ENCODE measurements around the gene C10orf105. TPM values are rescaled to one million over a fixed set of nuclear protein-coding genes. Genes with fewer than 3 reads are reported as not detected.

C10orf105 gene
- total and polyA plus RNA-seq, 5 experiments from 2014 or later = 0.10 to 0.25 (median 0.21) TPM; not detected in 2

DNA sequence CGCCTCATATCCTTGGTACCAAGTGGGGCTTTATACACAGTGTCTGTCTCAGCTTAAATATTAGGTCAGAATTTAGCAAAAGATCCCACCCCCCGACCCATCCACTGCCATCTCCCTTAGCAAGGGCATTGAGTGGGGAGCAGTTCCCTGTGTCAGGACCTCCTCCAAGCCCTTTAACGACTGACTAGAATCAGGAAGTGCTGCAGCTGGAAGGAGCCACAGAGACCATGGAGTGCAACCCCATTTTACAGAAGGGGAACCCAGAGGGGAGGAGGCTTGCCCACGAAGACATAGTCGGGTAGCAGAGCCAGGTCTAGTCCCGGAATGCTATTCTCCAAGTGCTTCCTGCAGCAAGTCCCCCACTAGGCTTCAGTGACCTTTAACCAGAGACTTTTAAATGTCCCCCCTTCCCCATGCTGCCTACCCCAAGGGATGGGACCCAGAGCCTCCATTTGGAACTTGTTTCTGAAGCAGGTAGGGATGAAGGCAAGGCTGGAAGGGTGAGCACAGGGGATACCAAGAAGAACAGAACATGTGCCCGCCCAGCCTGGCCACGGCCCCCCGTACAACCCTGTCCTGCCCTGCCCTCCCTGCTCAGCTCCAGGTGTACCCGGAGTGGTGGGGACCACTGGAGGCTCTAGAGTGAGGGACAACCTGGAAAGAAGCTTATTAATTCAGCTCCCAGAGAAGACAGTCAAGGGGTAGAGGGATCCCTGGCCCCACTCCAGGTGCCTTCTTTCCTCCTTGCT is 41.3 kb downstream of the C10orf105 start:
- POLR2A ChIA-PET = no interaction called here
- peaks cover 0 to 8% (median 1%) of the 10 kb centered on the region in 4 donors for H3K4me1 Mint-ChIP-seq
- peaks cover 0 to 3% (median 0%) of the 10 kb centered on the region in 5 donors for H3K27me3 Mint-ChIP-seq
- DNase-seq (no peak), ATAC-seq (no peak)
- no peak overlapping the region for H3K4me3 Mint-ChIP-seq
- H3K9me3 Mint-ChIP-seq = no peaks in the 10 kb centered on the region
- H3K27ac Mint-ChIP-seq = peak overlapping the region in 2 of 10 donors; percentile 47 to 53
- no peaks in the 10 kb centered on the region for H3K36me3 Mint-ChIP-seq

DNA sequence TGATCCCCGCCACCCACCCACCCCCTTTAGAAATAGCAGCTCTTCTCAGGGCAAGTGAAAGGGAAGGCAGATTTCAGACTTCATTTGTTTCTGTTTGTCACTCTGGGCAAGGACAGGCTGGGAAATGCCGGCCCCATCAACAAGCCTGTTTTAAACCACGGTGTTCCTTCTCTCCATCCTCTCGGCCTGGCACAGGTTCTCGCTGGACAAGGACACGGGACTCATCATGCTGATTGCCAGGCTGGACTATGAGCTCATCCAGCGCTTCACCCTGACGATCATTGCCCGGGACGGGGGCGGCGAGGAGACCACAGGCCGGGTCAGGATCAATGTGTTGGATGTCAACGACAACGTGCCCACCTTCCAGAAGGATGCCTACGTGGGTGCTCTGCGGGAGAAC is 42.3 kb downstream of the C10orf105 start:
- peak overlapping the region in 1 of 10 donors; percentile 53 for H3K27ac Mint-ChIP-seq
- H3K4me1 Mint-ChIP-seq = peaks cover 0 to 4% (median 1%) of the 10 kb centered on the region in 4 donors
- H3K27me3 Mint-ChIP-seq = peaks cover 0 to 3% (median 0%) of the 10 kb centered on the region in 5 donors
- H3K4me3 Mint-ChIP-seq = no peak overlapping the region
- no peaks in the 10 kb centered on the region for H3K9me3 Mint-ChIP-seq
- POLR2A ChIA-PET = interaction anchor here (0.6 kb wide), 1 partner anchor 97 kb away, joined by 4 read pairs; no protein-coding TSS in a partner anchor
- DNase-seq = no peak
- H3K36me3 Mint-ChIP-seq = no peaks in the 10 kb centered on the region
- no peak for ATAC-seq

DNA sequence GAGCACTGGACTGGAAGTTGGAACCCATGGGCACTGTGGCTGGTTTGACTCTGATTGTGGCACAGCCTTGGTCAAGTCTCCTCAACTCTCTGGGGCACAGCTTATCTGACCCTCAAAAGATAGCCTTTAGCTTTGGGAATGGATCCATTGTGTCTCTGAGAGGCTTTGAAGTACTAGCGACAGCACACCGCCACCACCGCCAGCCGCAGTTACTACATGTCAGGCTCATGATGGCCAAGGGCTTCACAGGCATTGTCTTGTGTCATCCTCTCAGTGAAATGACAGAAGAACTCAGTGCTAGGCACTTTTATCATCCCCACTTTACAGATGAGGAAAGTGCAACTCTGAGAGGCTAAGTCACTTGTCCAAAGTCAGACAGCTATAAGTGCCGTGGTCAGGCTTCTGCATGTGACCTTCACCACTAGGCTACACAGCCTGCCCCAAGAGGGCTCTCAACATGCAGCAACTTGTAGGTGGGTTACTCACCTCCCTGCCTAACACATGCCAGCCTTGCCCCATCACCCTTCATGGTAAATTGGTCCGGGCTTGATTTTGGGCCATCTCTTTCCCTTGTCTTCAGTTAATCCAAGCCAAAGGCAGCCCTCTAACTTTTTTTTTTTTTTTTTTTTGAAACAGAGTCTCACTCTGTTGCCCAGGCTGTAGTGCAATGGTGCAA is 44.1 kb downstream of the C10orf105 start:
- Mint-ChIP-seq H3K4me1 (peaks cover 0 to 2% (median 1%) of the 10 kb centered on the region in 4 donors), H3K27ac (no peak overlapping the region), H3K4me3 (no peak overlapping the region), H3K27me3 (peaks cover 0 to 3% (median 0%) of the 10 kb centered on the region in 5 donors), H3K9me3 (no peaks in the 10 kb centered on the region), H3K36me3 (no peaks in the 10 kb centered on the region)
- DNase-seq = no peak
- ATAC-seq = no peak
- POLR2A ChIA-PET = no interaction called here

DNA sequence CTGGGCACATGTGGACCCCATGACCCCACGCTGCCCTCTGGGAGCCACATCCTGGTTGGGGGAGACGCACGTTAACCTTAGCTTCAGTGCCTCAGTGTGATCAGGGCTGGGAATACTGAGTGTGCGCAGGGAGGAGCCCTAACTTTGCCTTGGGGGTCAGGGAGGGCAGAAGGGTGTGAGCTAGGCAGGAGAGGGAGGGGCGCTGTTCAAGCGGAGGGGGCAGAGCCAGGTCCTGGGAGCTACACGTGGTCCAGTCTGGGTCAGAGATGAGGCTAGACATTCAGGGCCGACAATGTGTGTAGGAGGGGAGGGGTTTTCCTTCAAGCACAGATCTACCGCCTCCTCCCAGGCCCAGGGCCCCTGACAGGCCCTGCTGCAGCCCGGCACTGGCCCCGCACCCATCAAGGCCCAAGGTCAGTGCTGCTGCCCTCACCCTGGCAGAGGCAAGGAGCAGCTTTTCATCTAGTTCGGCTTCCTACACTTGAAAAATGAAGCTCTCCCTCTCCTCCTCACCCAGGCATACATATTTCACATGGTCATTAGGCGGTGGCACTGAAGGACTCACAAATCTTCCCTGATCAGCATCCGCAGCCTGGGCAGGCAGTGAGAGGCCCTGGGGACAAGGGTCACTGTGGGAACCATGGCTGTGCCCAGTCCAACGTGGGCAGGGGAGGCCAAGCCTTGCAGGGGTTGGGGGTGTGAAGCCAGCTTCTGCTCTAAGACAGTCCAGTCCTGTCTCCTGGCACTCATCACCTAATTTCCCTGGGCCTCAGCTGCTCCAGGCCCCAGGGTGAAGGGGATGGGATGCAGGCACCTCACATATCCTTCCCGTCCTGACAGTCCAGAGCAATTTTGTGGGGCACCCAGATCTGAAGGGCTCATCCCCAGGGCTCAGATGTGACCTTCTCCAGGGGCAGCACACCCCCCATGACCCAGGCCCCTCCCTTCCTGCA is 47.3 kb downstream of the C10orf105 start:
- POLR2A ChIA-PET = no interaction called here
- DNase-seq (no peak), ATAC-seq (no peak)
- Mint-ChIP-seq H3K9me3 (no peaks in the 10 kb centered on the region), H3K36me3 (no peaks in the 10 kb centered on the region), H3K4me3 (no peak overlapping the region), H3K27ac (peak overlapping the region in 3 of 10 donors; percentile 25 to 63 (median 59)), H3K27me3 (peaks cover 0 to 2% (median 0%) of the 10 kb centered on the region in 5 donors), H3K4me1 (peaks cover 7 to 13% (median 8%) of the 10 kb centered on the region in 4 donors)

DNA sequence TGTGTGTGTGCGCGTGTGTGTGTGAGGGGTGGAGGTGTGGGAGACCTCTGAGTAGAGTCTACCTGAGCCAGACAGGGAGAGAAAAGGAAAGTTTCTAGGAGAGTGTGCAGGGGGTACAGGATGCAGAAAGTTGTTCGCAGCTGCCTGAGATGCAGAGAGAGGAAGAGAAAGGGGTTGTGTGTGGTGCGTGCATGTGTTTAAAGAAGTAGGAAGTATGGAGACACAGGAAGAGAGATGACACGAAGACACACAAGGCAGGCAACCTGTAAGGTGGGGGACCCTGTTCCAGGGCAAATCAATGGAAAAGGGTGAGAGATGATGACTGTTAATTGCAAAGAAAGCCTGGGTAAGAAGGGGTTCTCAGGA is 52.2 kb downstream of the C10orf105 start:
- POLR2A ChIA-PET = interaction anchor here (0.7 to 1.6 kb wide), 4 partner anchors 31 to 183 kb away, joined by 3 to 5 read pairs (median 4); partner anchors contain the start of gene VSIR
- Mint-ChIP-seq H3K9me3 (no peaks in the 10 kb centered on the region), H3K4me3 (peak overlapping the region in 9 of 10 donors; percentile 0 to 50 (median 31)), H3K27ac (peak overlapping the region; percentile 33 to 91 (median 78)), H3K36me3 (no peaks in the 10 kb centered on the region), H3K27me3 (peaks cover 0 to 3% (median 0%) of the 10 kb centered on the region in 5 donors), H3K4me1 (peaks cover 14 to 38% (median 28%) of the 10 kb centered on the region in 4 donors)
- ATAC-seq (peak; percentile 73 to 78), DNase-seq (peak in 2 of 10 donors; percentile 22 to 38)

DNA sequence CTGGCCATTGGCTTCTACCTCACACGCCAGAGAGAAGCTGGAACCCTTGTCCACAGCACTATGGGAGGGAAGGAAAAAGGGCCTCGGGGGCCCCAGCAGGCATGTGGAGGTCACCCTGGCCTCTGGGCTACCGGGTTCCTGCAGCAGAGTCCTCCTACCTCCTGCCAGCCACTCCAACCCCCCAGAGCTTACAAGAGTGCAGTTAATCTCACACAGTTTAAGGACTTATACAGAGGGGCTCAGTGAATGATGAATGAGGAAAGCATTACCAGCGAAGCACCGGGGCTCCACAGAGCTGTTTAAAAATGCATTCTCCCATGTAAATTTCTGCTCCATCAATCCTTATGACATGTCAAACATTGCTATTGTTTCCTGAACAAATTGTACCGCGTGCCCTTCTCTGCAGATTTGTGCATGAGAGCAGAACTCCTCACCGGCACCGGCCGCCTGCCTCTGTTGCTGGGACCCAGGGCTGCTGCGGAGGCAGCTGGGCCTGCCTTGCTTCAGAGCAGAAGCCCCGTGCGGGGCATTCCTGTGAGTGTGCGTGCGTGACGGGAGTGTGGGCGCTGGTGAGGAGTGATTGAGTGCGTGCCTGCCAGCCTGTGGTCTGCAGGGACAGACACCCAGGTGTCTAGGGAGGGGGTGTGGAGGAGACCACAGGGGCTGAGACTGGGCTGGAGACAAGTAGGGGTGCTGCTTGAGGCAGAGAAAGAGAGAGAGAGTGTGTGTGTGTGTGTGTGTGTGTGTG is 52.8 kb downstream of the C10orf105 start:
- DNase-seq (peak in 5 of 10 donors; percentile 2 to 33 (median 8)), ATAC-seq (peak in 1 of 2 donors; percentile 65)
- peak overlapping the region in 9 of 10 donors; percentile 11 to 91 (median 78) for H3K27ac Mint-ChIP-seq
- H3K9me3 Mint-ChIP-seq = no peaks in the 10 kb centered on the region
- H3K36me3 Mint-ChIP-seq = no peaks in the 10 kb centered on the region
- H3K4me1 Mint-ChIP-seq = peaks cover 14 to 38% (median 28%) of the 10 kb centered on the region in 4 donors
- POLR2A ChIA-PET = interaction anchor here (0.7 to 1.6 kb wide), 4 partner anchors 31 to 184 kb away, joined by 3 to 5 read pairs (median 4); partner anchors contain the start of gene VSIR
- peaks cover 0 to 3% (median 0%) of the 10 kb centered on the region in 5 donors for H3K27me3 Mint-ChIP-seq
- H3K4me3 Mint-ChIP-seq = peak overlapping the region in 7 of 10 donors; percentile 1 to 50 (median 40)

DNA sequence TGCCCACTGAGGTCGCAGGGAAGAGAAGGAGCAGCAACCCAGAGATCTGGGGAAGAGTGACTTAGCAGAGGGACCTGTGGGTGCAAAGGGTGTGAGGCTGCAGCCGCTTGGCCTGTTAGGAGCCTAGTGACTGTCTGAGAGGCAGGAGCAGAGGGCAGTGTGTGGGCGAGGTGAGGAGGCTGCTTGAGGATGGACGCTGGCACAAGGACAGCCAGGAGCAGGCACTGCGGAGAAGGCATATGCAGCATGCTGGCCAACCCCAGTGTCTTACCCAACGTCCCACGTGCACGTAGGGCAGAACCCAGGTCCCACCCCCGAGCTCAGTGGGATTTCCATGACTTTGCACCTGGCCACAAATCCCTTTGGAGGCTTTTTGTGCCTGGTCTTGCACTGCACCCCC is 54.1 kb downstream of the C10orf105 start:
- DNase-seq (no peak), ATAC-seq (no peak)
- peak overlapping the region in 2 of 10 donors; percentile 27 to 76 for H3K27ac Mint-ChIP-seq
- H3K27me3 Mint-ChIP-seq = peaks cover 0 to 3% (median 0%) of the 10 kb centered on the region in 5 donors
- no peaks in the 10 kb centered on the region for H3K36me3 Mint-ChIP-seq
- peaks cover 14 to 38% (median 28%) of the 10 kb centered on the region in 4 donors for H3K4me1 Mint-ChIP-seq
- H3K9me3 Mint-ChIP-seq = no peaks in the 10 kb centered on the region
- POLR2A ChIA-PET = no interaction called here
- H3K4me3 Mint-ChIP-seq = no peak overlapping the region

DNA sequence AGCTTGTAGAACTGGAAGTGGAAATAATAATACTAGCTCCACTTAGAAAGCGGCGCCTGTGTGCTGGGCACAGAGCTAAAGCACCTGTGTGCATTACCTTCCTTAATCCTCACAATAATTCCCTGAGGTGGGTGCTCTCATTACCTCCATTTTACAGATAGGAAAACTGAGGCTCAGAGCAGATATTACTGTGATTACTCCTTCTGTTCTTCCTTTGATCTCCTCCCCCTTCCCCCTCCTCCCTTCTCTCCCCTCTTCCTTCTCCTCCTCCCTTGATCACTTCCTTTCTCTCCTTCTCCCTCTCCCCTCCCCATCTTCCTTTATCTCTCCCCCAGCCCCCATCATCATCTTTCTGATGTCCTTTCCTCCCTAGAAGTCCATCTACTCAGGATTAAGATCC is 55.0 kb downstream of the C10orf105 start:
- Mint-ChIP-seq H3K9me3 (no peaks in the 10 kb centered on the region), H3K27ac (peak overlapping the region in 1 of 10 donors; percentile 2), H3K27me3 (peaks cover 0 to 3% (median 0%) of the 10 kb centered on the region in 5 donors), H3K36me3 (no peaks in the 10 kb centered on the region), H3K4me3 (no peak overlapping the region), H3K4me1 (peaks cover 14 to 38% (median 28%) of the 10 kb centered on the region in 4 donors)
- POLR2A ChIA-PET = interaction anchor here (0.6 to 1.4 kb wide), 2 partner anchors 103 to 148 kb away, joined by 3 to 4 read pairs; no protein-coding TSS in a partner anchor
- no peak for DNase-seq
- ATAC-seq = no peak

DNA sequence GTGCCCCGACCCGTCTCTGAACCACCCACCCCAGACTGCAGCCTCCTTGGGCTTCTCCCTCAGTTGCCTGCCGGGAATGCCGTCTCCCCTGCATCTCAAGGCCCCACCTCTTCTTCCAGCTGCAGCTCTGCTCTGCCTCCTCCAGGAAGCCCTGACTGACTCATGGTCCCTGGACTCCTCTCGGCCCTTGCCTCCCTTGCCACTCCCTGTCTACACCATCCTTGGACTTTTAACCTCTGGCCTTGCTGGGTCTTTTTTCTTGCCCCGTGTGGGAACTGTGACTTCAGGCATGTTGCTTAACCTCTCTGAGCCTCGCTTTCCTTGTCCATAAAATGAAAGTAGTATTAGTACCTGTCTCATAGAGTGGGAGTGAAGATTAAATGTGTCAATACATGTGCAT is 56.3 kb downstream of the C10orf105 start:
- ATAC-seq (no peak), DNase-seq (no peak)
- Mint-ChIP-seq H3K27me3 (peaks cover 0 to 3% (median 0%) of the 10 kb centered on the region in 5 donors), H3K27ac (peak overlapping the region in 1 of 10 donors; percentile 85), H3K9me3 (no peaks in the 10 kb centered on the region), H3K4me1 (peaks cover 14 to 32% (median 26%) of the 10 kb centered on the region in 4 donors), H3K4me3 (no peak overlapping the region), H3K36me3 (no peaks in the 10 kb centered on the region)
- POLR2A ChIA-PET = interaction anchor here (0.7 kb wide), 1 partner anchor 280 kb away, joined by 3 read pairs; no protein-coding TSS in a partner anchor

DNA sequence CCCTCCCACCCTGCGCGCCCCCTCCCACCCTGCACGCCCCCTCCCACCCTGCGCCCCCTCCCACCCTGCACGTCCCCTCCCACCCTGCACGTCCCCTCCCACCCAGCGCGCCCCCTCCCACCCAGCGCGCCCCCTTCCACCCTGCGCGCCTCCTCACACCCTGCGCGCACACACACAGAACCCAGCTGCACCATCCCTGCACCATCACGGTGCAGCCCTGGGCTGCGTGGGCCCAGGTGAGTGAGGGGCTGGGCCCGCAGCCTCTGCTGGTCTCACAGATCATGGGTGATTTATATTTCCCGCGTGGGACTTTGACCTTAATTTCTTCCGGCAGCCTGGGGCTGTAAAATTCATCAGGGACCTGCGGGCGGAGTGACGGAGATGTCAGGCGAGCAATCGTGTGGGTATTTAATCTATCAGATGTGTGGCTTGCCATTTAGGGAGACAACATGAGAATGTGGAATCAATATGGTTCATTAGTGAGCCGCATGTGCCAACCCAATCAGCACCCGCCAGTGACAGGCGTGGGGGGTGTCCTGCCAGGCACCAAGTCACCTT is 57.7 kb downstream of the C10orf105 start:
- ATAC-seq (no peak), DNase-seq (no peak)
- no peak overlapping the region for H3K27ac Mint-ChIP-seq
- H3K27me3 Mint-ChIP-seq = peaks cover 0 to 3% (median 0%) of the 10 kb centered on the region in 5 donors
- no peaks in the 10 kb centered on the region for H3K9me3 Mint-ChIP-seq
- POLR2A ChIA-PET = no interaction called here
- H3K4me1 Mint-ChIP-seq = peaks cover 6 to 21% (median 16%) of the 10 kb centered on the region in 4 donors
- no peaks in the 10 kb centered on the region for H3K36me3 Mint-ChIP-seq
- H3K4me3 Mint-ChIP-seq = no peak overlapping the region
